GM12872 (cell line): Measurements from ENCODE around the gene CYP3A4.

ENCODE experiments used
- TF ChIP-seq, protein P1 (sequence below): IDR thresholded peaks from 3 replicates; pipeline ENCODE4 v1.5.1; 2011; ENCODE audit warnings: low read depth, mild to moderate bottlenecking, low read length, moderate library complexity; ENCODE audit not compliant: insufficient read depth

CYP3A4 gene

DNA sequence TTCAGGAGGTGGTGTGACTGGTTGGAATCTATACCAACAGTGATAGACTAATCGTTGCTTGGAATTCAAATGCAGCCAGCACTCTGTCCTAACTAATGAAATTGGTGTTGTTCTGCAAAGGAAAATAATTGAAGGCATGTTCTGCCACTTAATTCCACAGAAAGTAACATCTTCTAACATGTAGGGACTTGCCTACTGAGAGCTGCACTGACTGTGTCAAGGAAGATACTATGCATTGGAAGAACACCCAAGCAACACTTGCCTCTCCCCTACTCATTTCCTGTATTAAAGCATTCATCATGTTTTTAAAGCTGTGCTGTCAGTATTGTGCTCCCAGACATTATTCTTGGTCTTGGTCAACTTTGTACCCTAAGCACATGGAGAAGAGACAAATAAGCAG lies 46.3 kb downstream of the CYP3A4 start:
- TF ChIP-seq, protein P1, sequence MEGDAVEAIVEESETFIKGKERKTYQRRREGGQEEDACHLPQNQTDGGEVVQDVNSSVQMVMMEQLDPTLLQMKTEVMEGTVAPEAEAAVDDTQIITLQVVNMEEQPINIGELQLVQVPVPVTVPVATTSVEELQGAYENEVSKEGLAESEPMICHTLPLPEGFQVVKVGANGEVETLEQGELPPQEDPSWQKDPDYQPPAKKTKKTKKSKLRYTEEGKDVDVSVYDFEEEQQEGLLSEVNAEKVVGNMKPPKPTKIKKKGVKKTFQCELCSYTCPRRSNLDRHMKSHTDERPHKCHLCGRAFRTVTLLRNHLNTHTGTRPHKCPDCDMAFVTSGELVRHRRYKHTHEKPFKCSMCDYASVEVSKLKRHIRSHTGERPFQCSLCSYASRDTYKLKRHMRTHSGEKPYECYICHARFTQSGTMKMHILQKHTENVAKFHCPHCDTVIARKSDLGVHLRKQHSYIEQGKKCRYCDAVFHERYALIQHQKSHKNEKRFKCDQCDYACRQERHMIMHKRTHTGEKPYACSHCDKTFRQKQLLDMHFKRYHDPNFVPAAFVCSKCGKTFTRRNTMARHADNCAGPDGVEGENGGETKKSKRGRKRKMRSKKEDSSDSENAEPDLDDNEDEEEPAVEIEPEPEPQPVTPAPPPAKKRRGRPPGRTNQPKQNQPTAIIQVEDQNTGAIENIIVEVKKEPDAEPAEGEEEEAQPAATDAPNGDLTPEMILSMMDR: no peak

DNA sequence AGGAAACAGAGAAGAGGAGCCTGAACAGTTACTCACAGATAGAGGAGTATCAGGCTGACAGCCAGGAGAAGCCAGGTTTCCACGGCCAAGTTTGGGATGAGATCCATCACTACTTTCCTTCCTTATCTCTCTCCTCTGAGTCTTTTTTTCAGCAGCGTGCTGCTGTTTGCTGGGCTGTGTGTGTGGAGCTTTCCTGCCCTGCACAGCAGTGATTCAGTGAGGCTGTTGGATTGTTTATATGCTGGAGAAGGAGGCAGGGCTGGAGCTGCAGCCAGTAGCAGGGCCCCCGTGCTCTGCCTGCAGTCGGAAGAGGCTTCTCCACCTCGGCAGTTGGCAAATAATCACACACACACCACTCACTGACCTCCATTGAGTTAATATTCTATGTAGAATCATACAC lies 49.0 kb downstream of the CYP3A4 start, which contains the start of gene CYP3A7:
Gene CYP3A7, minus strand, starts transcription at position 210 of the 400 bp plus-strand sequence. Its CDS starts 103 bp downstream, at position 107.
- TF ChIP-seq, protein P1: no peak

DNA sequence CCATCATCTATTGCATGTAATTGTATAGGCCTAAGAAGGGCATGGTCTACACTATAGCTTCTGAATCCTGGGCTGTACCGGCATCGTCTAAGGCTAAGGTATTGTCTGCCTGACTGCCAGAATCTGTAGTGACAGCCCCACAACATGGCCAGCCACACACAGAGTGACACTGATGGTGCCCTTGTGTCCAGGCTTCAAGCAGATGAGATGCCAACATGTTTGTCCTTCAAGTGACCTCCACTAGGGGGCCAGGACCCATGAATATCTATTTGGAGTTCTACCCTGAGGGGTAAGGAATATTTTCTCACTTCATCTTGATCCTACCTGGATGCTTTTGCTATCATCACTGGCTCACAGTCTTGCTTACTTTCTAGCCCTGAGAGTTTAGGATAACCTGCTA lies 50.5 kb downstream of the CYP3A4 start:
- TF ChIP-seq, protein P1: peak; percentile 72

DNA sequence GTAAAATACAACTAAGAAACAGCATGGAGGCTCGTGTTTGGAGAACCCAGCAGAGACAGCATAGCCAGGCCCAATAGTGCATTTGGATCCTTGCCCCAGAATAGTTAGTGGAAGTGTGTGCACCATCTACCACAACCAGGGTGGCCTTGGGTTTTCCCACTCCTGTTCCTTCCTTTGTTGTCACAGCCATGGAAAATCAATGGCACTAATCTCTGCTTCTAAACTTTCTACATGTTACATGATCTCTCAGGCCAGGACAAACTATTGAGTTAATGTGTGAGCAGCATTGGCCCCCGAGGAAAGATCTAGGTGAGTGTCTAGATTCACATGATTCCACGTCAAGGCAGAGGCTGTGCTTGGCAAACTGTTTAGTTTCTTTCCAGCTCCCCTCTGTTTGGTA lies 51.0 kb downstream of the CYP3A4 start:
- TF ChIP-seq, protein P1: no peak

DNA sequence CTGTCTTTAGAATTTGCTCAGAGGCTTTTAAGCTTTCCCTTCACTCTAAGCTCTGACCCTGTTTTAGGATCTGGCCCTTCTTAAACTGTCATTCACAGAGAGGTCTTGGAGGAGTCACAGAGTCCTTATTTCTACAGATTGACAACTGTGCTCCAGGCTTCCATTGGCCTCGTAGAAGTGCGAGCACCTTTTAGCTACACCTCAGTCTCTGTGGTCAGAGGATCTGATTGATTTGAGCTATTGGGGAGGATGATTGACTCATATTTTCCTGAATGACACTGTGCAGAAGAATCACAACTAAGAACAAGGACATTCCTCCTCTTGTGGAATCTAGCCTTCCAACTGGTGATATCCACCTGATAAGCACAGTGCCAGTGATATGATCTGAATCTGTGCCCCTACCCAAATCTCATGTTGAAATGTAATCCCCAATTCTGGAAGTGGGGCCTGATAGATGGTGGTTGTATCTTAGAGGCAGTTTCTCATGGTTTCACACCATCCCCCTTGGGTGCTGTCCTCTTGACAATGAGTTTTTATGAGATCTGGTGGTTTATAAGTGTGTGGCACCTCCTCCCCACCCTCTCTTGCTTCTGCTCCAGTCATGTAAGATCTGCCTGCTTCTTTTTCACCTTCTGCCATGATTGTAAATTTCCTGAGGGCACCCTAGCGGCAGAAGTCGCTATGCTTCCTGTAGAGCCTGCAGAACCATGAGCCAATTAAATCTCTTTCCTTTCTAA lies 52.2 kb downstream of the CYP3A4 start:
- TF ChIP-seq, protein P1: no peak

DNA sequence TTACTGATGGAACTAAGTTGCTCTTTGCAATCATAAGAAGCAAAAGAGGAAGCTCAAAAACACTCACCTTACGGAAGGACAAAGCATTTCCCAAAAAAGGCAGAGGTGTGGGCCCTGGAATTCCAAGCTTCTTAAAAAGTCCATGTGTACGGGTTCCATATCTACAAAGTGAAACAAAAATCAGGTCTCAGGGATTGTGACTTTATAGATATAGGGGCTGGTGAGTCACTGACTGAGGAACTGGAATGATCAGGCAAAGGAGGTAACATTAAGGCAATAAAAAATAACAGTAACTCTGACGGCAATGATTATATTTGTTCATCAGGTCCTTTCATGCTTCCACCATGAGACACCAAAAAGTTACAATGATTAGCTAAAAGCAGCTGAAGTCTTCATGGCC lies 53.0 kb downstream of the CYP3A4 start:
- TF ChIP-seq, protein P1: no peak

DNA sequence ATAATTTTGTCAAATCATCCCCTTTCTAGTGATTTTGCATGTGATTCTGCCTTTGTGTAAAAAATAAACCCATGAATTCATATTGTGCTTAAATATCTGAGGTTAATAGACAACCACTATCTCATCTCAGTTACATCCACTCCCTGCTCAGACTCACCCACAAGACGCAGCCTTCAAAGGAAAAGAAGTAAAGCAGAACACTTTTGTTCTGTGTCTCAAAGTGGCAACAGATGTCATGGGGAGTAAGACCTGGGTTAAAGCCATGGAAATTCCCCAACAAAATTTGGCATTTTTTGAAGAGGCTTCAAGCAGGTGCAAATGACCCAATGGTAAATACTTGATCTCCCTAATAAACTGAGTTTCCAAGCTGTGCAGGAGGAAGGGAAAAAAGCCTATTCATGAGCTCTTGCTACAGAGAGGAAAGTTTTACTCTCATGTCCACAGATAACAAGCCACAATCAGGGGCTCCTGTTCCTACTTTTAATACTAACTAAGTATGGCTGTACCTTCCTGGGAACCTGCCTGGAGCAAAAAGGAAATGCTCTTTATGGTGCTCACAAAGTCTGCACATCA lies 53.7 kb downstream of the CYP3A4 start:
- TF ChIP-seq, protein P1: no peak
